ENCODE results near the gene LRRK1.

- TF ChIP-seq EZH2 (IDR thresholded peaks at IDR 0.05) (no peak), POLR2AphosphoS5 (IDR thresholded peaks at IDR 0.05; ENCODE audit: borderline replicate concordance, low read depth, low read length) (no peak)
Observed at GRCh38 chr15:100897221-100898151, 21.7 kb upstream of the LRRK1 start.

All from SK-N-MC (cell line).